Mucosa of rectum (tissue), 2 donors: Measurements from ENCODE around the gene ETFA.

Experiments used
- H3K27ac ChIP-seq, 2 donors: one replicate each; pipeline ENCODE4 v1.7.0; 2013; ENCODE audit warnings: inconsistent platforms in 2 of 2, low read depth in 2 of 2, low read length in 2 of 2
- H3K27me3 ChIP-seq, 2 donors: one replicate each; pipeline ENCODE4 v1.7.0; 2013; ENCODE audit warnings: low read length in 2 of 2; ENCODE audit not compliant: control insufficient read depth in 2 of 2, insufficient read depth in 2 of 2
- H3K36me3 ChIP-seq, 2 donors: one replicate each; pipeline ENCODE4 v1.7.0; 2013; ENCODE audit warnings: low read length in 2 of 2; ENCODE audit not compliant: control insufficient read depth in 2 of 2, insufficient read depth in 2 of 2
- H3K4me1 ChIP-seq, 2 donors: one replicate each; pipeline ENCODE4 v1.7.0; 2013; ENCODE audit warnings: low read length in 2 of 2, mild to moderate bottlenecking in 1 of 2; ENCODE audit not compliant: control insufficient read depth in 2 of 2, insufficient read depth in 2 of 2
- H3K4me3 ChIP-seq, 2 donors: one replicate each; pipeline ENCODE4 v1.7.0; 2013; ENCODE audit warnings: low read length in 2 of 2
- H3K9ac ChIP-seq, 2 donors: one replicate each; pipeline ENCODE4 v1.7.0; 2013; ENCODE audit warnings: low read length in 2 of 2, low read depth in 1 of 2, mild to moderate bottlenecking in 1 of 2
- H3K9me3 ChIP-seq, 2 donors: one replicate each; pipeline ENCODE4 v1.7.0; 2013; ENCODE audit warnings: low read length in 2 of 2; ENCODE audit not compliant: control insufficient read depth in 2 of 2
- donor health status: healthy.
- donor health status: Normal muscosa, but diverticular disease.

Gene ETFA

GRCh38 chr15:76178296-76179000, 132.8 kb downstream of the ETFA start:
- Histone ChIP-seq H3K27ac (no peak overlapping the region), H3K4me1 (no peaks in the 10 kb centered on the region)

GRCh38 chr15:76177491-76178040, 133.7 kb downstream of the ETFA start:
- Histone ChIP-seq H3K4me1 (no peaks in the 10 kb centered on the region), H3K9me3 (no peaks in the 10 kb centered on the region), H3K27ac (no peak overlapping the region), H3K4me3 (no peak overlapping the region), H3K36me3 (no peaks in the 10 kb centered on the region), H3K27me3 (peaks cover 8 to 27% of the 10 kb centered on the region in 2 donors), H3K9ac (no peak overlapping the region)

More at GRCh38 chr15:76178296-76179000, 132.8 kb downstream of the ETFA start:
- H3K9me3 ChIP-seq: no peaks in the 10 kb centered on the region
- no peaks in the 10 kb centered on the region for H3K36me3 ChIP-seq
- no peak overlapping the region for H3K4me3 ChIP-seq
- no peak overlapping the region for H3K9ac ChIP-seq
- peaks cover 8 to 27% of the 10 kb centered on the region in 2 donors for H3K27me3 ChIP-seq

GRCh38 chr15:76176487-76177085, 134.7 kb downstream of the ETFA start:
- Histone ChIP-seq H3K27ac (no peak overlapping the region), H3K27me3 (peaks cover 8 to 27% of the 10 kb centered on the region in 2 donors), H3K4me3 (no peak overlapping the region), H3K4me1 (no peaks in the 10 kb centered on the region), H3K9me3 (no peaks in the 10 kb centered on the region), H3K36me3 (no peaks in the 10 kb centered on the region), H3K9ac (no peak overlapping the region)

GRCh38 chr15:76176059-76176458, 135.2 kb downstream of the ETFA start:
- Histone ChIP-seq H3K4me1 (no peaks in the 10 kb centered on the region), H3K4me3 (no peak overlapping the region), H3K9ac (no peak overlapping the region), H3K36me3 (no peaks in the 10 kb centered on the region), H3K27me3 (peaks cover 5 to 24% of the 10 kb centered on the region in 2 donors), H3K9me3 (no peaks in the 10 kb centered on the region), H3K27ac (no peak overlapping the region)

DNA sequence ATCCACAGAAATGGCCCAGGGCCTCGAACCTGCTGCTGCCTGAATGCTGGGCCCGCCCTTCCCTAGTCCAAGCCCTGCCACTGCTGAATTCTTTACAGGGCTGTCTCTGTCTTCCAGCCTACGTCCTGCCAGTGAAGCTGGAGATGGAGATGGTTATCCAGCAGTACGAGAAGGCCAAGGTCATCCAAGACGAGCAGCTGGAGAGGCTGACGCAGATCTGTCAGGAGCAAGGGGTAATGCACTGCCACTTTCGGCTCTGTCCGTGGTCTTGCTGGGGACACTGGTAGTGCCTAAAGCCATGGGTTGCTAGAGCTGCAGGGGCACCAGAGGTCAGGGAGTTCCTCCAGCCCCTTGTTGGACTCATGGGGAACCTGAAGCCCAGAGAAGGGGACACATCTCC, 135.8 kb downstream of the ETFA start:
- no peak overlapping the region for H3K9ac ChIP-seq
- peaks cover 2 to 22% of the 10 kb centered on the region in 2 donors for H3K27me3 ChIP-seq
- no peak overlapping the region for H3K27ac ChIP-seq
- no peak overlapping the region for H3K4me3 ChIP-seq
- no peaks in the 10 kb centered on the region for H3K9me3 ChIP-seq
- peaks cover 0 to 2% of the 10 kb centered on the region in 2 donors for H3K4me1 ChIP-seq
- no peaks in the 10 kb centered on the region for H3K36me3 ChIP-seq

- no peaks in the 10 kb centered on the region for H3K36me3 ChIP-seq
- peaks cover 0 to 2% of the 10 kb centered on the region in 2 donors for H3K4me1 ChIP-seq
- H3K27me3 ChIP-seq: peaks cover 2 to 22% of the 10 kb centered on the region in 2 donors
- no peak overlapping the region for H3K4me3 ChIP-seq
- H3K9ac ChIP-seq: no peak overlapping the region
- no peaks in the 10 kb centered on the region for H3K9me3 ChIP-seq
- H3K27ac ChIP-seq: no peak overlapping the region
These were observed 136.6 kb downstream of the ETFA start for GRCh38 chr15:76174654-76175053.

DNA sequence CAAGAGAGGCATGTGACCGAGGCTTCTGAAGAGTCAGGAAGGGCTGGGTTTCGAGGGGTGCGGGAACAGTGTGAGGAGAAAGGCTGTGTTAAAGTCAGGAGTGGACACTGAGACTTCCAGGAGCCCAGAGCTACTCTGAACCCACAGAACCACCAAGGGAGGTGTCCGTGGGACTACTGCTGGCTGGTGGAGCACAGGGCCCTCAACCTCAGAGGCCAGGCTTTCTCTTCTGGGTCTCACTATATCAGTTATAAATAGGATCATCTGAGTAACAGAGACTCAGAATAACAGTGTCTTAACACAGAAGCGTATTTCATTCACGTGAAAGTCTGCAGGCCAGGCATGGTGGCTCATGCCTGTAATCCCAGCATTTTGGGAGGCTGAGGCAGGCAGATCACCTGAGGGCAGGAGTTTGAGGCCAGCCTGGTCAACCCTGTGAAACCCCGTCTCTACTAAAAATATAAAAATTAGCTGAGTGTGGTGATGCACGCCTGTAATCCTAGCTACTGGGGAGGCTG, 137.9 kb downstream of the ETFA start:
- Histone ChIP-seq H3K4me3 (no peak overlapping the region), H3K4me1 (peaks cover 0 to 2% of the 10 kb centered on the region in 2 donors), H3K27ac (no peak overlapping the region), H3K27me3 (peaks cover 0 to 15% of the 10 kb centered on the region in 2 donors), H3K36me3 (no peaks in the 10 kb centered on the region), H3K9me3 (no peaks in the 10 kb centered on the region), H3K9ac (no peak overlapping the region)

- Histone ChIP-seq H3K4me3 (no peak overlapping the region), H3K27me3 (peaks cover 0 to 9% of the 10 kb centered on the region in 2 donors), H3K4me1 (peaks cover 0 to 2% of the 10 kb centered on the region in 2 donors), H3K36me3 (no peaks in the 10 kb centered on the region), H3K9ac (no peak overlapping the region), H3K27ac (no peak overlapping the region), H3K9me3 (no peaks in the 10 kb centered on the region)
These were observed 138.5 kb downstream of the ETFA start for GRCh38 chr15:76172782-76173181.

GRCh38 chr15:76169911-76170800, 141.1 kb downstream of the ETFA start:
- Histone ChIP-seq H3K9me3 (no peaks in the 10 kb centered on the region), H3K27ac (peak overlapping the region in 1 of 2 donors; percentile 16), H3K27me3 (no peaks in the 10 kb centered on the region), H3K36me3 (no peaks in the 10 kb centered on the region), H3K4me3 (no peak overlapping the region), H3K9ac (no peak overlapping the region), H3K4me1 (peaks cover 0 to 2% of the 10 kb centered on the region in 2 donors)
